GM18867 (cell line): ENCODE results near the gene STRADA.
"Not testable (repeated sequence)": the region's sequence is repeated elsewhere in the genome, so short reads cannot be mapped to it uniquely, and the experiment has no call there.

ENCODE experiments used
- ATAC-seq: cut with Tn5 transposase; IDR thresholded peaks from one replicate; pipeline ENCODE4 v1.9.1; 2021; ENCODE audit warnings: mild to moderate bottlenecking, moderate library complexity; ENCODE audit not compliant: unreplicated experiment

Gene STRADA

DNA sequence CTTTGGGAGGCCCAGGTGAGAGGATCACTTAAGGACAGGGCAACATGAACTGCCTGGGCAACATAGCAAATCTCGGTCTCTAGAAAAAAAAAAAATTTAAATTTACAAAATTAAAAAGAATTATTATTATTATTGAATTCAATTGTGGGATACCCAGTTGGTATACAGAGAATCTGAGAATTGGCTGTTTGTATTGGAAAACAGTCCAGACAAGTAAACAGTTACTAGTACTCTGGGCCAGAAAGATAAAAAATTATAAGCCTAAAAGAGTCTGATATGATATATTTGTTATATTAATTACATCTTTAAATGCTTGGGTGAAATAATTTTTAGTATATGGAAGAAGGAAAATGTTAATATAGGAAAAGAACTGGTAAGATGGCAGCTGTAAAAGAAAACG, 16.8 kb upstream of the STRADA start:
- ATAC-seq, result no peak

GRCh38 chr17:63754046-63754445, 12.4 kb upstream of the STRADA start:
- no peak for ATAC-seq

GRCh38 chr17:63753215-63753614, 11.6 kb upstream of the STRADA start:
- no peak for ATAC-seq

- no peak for ATAC-seq
These were observed 11.1 kb upstream of the STRADA start for GRCh38 chr17:63752707-63753106.

DNA sequence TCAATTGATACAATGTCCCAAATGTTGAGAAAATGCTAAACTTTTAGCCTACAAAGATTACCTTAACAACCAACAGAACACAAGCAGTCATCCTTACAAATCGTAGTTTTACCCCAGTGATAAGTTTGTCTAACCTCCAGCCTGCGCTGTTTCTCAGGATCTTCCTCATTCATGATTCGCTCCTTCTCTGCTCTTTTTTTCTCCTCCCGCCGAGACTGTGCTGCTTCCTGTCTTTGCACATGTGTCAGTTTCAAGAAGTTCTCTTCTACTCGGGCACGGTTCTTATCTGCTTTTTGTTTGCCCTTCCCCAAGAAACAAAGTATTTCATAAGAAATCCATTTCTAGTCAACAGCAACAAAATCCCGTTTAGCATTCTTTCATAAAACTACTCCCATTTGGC, 10.2 kb upstream of the STRADA start:
- ATAC-seq, result no peak

GRCh38 chr17:63741143-63741407, 524 bp downstream of the STRADA start:
- peak; percentile 24 for ATAC-seq

GRCh38 chr17:63740464-63741142, 996 bp downstream of the STRADA start:
- ATAC-seq, result no peak

GRCh38 chr17:63735691-63736090, 5.9 kb downstream of the STRADA start:
- ATAC-seq, result no peak

- ATAC-seq, result no peak
These were observed 19.2 kb downstream of the STRADA start for GRCh38 chr17:63722403-63722802.

- ATAC-seq, result not testable (repeated sequence)
These were observed 21.4 kb downstream of the STRADA start for GRCh38 chr17:63720194-63720593.

GRCh38 chr17:63718988-63719387, 22.6 kb downstream of the STRADA start:
- ATAC-seq, result no peak

- ATAC-seq, result no peak
These were observed 25.2 kb downstream of the STRADA start for GRCh38 chr17:63716426-63716825.

DNA sequence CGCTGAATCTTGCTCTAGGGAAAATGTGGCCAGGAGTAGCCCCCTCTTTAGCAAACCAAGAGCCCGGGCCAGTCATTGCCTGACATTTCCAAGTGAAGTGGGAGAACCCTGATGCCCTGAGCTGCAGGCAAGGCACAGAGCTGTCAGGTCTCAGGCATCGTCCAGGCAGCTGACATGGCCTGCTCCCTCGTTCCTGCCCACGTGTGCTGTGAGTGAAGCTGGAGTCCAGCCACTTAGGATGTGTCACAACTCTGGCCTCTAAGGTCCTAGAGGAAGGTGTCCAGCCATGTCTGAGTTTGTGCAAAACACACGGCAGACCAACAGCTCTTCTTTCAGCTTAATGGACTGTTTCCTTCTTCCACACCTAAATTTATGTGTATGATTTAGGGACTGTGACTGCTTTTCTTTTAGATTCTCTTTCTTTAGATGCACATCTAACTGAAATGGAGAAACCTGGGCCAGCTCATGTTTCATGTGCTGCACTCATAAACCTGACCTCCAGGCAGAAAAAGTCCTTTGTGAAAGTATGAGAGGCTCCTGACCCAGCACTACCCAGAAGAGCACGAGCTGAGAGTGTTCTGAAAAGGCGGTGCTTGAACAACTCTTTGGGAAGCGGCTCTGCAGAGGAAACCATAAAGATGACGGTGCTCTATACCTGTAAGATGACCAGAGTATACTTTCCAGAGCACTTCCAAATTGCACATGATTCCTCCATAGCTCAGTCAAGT, 26.9 kb downstream of the STRADA start:
- ATAC-seq, result no peak

GRCh38 chr17:63709110-63709509, 32.5 kb downstream of the STRADA start:
- ATAC-seq, result no peak

- no peak for ATAC-seq
These were observed 34.4 kb downstream of the STRADA start for GRCh38 chr17:63707151-63707550.

DNA sequence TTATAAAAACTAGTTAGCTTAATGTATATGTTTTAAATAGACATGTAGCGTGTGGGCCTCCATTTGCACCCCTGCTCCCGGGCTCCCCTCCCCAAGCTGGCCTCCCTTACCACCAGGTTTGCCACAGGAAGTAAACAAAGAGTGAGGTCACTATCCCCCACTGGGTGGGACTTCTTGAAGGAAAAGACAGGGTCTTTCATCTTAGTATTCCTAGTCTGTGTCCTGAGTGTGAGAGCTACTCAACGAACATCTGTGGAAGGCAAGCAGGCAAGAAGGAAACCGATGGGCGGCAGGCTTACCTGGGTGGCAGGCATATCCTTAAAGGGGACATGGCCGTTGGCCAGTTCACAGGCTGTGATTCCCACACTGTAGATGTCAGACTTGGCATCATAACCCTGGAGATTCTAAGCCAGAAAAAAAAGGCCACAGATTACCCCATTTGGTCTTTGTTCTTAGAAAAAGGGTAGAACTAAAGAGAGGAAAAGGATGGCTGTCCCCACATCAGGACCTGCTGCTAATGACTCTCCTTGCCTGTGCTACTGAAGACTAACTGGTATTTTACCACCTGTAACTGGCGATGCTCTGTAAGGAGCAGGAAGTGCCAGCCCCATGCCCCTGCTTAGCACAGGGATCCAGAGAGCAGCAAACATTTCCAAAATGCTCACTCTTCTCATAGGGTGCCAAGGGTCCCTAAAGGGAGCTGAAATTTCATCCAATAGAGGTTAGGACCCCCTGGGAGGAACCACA, 35.1 kb downstream of the STRADA start:
- ATAC-seq, result no peak

DNA sequence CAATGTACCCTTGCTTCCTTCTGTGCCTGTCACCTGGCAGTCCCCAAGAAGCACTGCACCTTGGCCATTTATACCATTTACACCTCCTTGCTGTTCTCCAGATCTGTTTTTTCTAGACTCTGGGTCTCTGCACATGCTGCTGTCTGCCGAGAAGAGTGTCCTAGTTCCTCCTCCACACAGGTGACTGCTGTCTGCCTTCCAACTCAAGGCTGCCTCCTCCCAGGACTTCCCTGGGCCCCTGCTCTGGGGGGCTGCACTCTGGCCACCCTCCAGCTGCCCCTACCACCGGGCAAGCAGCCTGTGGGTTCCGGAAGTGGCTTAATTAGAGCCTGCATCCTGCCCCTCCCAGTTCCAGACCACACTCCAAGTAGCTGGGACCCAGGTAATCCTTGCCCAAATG, 35.9 kb downstream of the STRADA start:
- no peak for ATAC-seq

DNA sequence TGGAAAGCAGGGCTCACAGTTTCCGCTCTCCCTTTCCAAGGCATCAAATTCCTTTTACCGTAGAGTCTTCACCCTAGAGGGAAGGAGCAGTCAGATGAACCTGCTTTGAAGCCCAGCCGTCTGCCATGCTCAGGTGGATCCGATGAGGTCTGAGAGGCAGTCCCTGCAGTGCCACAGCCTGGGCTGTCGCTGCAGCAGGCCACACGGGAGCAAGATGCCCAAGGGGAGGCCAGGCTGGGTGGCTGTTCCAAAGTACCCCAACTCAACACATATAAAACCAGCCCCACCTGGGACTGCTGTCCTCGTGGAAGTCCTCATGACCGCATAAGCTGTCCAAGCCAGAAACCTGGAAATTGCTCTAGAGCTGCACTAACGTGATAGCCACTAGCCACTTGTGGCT, 36.8 kb downstream of the STRADA start:
- no peak for ATAC-seq

DNA sequence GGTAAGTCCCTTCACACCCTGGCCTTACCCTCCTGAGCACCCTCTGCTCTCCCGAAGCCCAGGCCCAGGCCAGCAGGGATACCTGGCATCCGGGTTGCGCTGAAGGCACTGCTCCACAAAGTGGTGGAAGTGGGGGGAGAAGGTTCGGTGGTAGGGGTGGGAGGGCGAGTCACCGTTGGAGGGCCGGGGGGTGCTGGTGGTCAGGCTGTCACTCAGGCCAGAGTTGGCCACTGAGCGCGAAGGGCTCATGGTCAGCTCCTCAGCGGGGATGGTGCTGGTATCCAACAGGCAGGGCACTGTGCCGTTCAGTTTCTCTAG, 37.4 kb downstream of the STRADA start:
- ATAC-seq, result no peak

DNA sequence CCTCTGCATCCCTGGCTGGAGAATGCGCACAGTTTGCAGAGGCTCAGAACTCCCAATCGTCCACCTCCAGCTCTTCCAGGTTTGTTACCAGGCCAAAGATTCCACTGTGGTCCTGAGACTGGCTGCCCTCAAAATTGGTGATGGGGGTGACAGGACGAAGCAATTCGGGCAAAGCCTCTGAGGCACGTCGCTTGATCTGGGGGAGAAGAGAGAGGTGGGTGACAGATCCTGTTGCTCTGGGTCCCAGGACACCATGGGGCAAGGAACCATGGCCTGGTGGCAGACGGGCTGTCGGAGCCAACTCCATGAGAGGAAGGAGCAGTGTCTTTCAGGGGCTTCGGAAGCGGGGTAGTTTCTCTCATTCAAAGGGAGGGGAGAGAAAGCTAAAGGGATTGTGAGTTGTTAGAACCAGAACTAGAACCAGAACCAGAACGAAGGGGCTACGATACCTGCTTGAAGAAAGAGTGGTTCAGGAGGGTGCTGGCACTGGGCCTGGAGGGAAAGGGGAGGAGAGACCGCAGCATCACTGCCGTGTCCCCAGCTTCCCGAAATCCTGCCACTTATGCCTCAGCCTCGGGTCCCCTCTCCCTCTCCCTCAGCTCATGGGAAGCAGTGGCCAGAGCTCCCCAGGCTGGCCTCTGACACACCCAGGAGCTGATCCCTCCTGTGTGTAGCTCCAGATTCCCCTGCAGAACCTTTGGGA, 37.9 kb downstream of the STRADA start:
- ATAC-seq, result no peak

DNA sequence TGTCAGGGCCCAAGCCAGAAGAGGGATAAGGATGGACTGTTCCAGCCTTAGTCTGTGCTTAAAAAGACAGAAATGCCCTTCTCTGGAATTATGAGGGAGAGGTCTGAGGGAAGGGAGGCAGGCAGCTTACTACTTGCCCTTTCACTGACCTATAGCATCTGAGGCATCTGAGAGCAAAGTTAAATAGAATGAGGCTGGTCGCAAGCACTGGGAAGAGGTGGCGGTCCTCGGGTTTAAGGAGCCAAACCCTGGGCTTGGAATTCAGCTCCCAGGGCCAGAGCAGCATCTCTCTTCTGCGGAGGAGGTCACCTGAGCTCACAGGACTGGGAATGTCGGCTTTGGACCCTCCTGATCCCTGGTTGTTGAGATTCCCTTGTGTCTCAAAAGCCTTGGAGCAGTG, 38.6 kb downstream of the STRADA start:
- no peak for ATAC-seq

- ATAC-seq, result no peak
These were observed 38.9 kb downstream of the STRADA start for GRCh38 chr17:63702721-63703015.
